Right cardiac atrium (tissue), 5 donors: ENCODE measurements around the gene FOXA3. TPM values are rescaled to one million over a fixed set of nuclear protein-coding genes. Genes with fewer than 3 reads are reported as not detected.

Source experiments
- ATAC-seq, 2 donors: fragments of 200-7000 bp; cut with Tn5 transposase; one replicate each; pipeline versions ENCODE4 v1.8.0 to v1.9.1; 2020; ENCODE audit warnings: moderate library complexity in 2 of 2, mild to moderate bottlenecking in 1 of 2
- DNase-seq, 3 donors: peaks; one replicate each; pipeline ENCODE4 v3.0.0-alpha.2; 2020
- H3K27ac ChIP-seq: one replicate; pipeline ENCODE4 v1.5.1; 2013; ENCODE audit warnings: mild to moderate bottlenecking, low read length, control low read depth, moderate library complexity
- H3K27me3 ChIP-seq: one replicate; pipeline ENCODE4 v1.6.1; 2013; ENCODE audit not compliant: control insufficient read depth, insufficient read depth
- H3K4me1 ChIP-seq: one replicate; pipeline ENCODE4 v1.6.1; 2013; ENCODE audit warnings: low read length; ENCODE audit not compliant: control insufficient read depth, insufficient read depth
- H3K4me3 ChIP-seq: one replicate; pipeline ENCODE4 v1.5.1; 2013; ENCODE audit warnings: low read length, control low read depth
- H3K9me3 ChIP-seq: one replicate; pipeline ENCODE4 v1.6.1; 2013; ENCODE audit warnings: low read length; ENCODE audit not compliant: control insufficient read depth
- WGBS: extraction: QIAGEN DNeasy Blood & Tissue Kit; methylation state at CpG from one replicate; pipeline ENCODE4 v1.1.7; 2013; 5-methylcytosine and 5-hydroxymethylcytosine counted together
- intact Hi-C, 4 donors: fragments of 100-400 bp; cut with DNase I; formaldehyde crosslinking; loops; one replicate each; pipeline versions ENCODE4 v1.11.0 to v1.14.0; 2022 to 2023
- polyA plus RNA-seq: library from polyadenylated mRNA; stranded (reverse); fragments of 200-250 nt; gene quantifications from one replicate; pipeline ENCODE4 v1.2.3, GENCODE V29; 2013
- total RNA-seq, 4 donors: library from RNA; stranded (reverse); fragmentation: NEBNext Ultra II Directional; extraction: Animal tissue kit (Norgen Biotek cat#: 25700); gene quantifications; one replicate each; pipeline ENCODE4 v1.2.1, GENCODE V29; 2021
- donor health status: healthy with polysubstance abuse.
- donor health status: DM: no; HTN: yes; CAD: no.
- donor health status: DM: no; HTN: no; CAD: no.
- donor health status: DM: no; HTN: yes; CAD: no; lungs with severe emphysema.
- donor health status: DM: yes; HTN: yes; CAD: no.

FOXA3 gene
- total and polyA plus RNA-seq, 5 donors = not detected

- ATAC-seq = no peak
- WGBS = 97% methylated on average over 7 of the region's 7 CpGs
- no peaks in the 10 kb centered on the region for H3K27me3 ChIP-seq
Measured at GRCh38 chr19:45899253-45899652, 35.1 kb downstream of the FOXA3 start.

GRCh38 chr19:45899919-45900589, 35.9 kb downstream of the FOXA3 start:
- Histone ChIP-seq H3K27ac (no peak overlapping the region), H3K4me3 (no peak overlapping the region), H3K27me3 (no peaks in the 10 kb centered on the region), H3K4me1 (peaks cover 4% of the 10 kb centered on the region), H3K9me3 (no peaks in the 10 kb centered on the region)
- intact Hi-C loops = loop anchor here in 1 of 4 donors (10.0 kb wide), 1 partner anchor 95 kb away; the partner anchor contains the start of gene CCDC61
- WGBS = 94% methylated on average over 4 of the region's 4 CpGs
- ATAC-seq (no peak), DNase-seq (peak in 2 of 3 donors; percentile 3 to 20)

More at GRCh38 chr19:45899253-45899652, 35.1 kb downstream of the FOXA3 start:
- peak in 2 of 3 donors; percentile 11 to 22 for DNase-seq
- intact Hi-C loops = no loop called here
- peaks cover 4% of the 10 kb centered on the region for H3K4me1 ChIP-seq
- H3K27ac ChIP-seq = no peak overlapping the region
- H3K4me3 ChIP-seq = no peak overlapping the region
- no peaks in the 10 kb centered on the region for H3K9me3 ChIP-seq

GRCh38 chr19:45900738-45901431, 36.8 kb downstream of the FOXA3 start:
- Histone ChIP-seq H3K4me3 (peak overlapping the region; percentile 91), H3K27ac (no peak overlapping the region), H3K9me3 (no peaks in the 10 kb centered on the region), H3K4me1 (peaks cover 4% of the 10 kb centered on the region), H3K27me3 (no peaks in the 10 kb centered on the region)
- WGBS = 60% methylated on average over 22 of the region's 22 CpGs
- no peak for ATAC-seq
- peak in 2 of 3 donors; percentile 6 to 21 for DNase-seq
- intact Hi-C loops = loop anchor here in 1 of 4 donors (10.0 kb wide), 1 partner anchor 94 kb away; the partner anchor contains the start of gene CCDC61

- WGBS = 10% methylated on average over 69 of the region's 69 CpGs
- H3K4me3 ChIP-seq = peak overlapping the region; percentile 91
- H3K9me3 ChIP-seq = no peaks in the 10 kb centered on the region
- ATAC-seq (no peak), DNase-seq (peak; percentile 59 to 80 (median 80))
- H3K27ac ChIP-seq = no peak overlapping the region
- peaks cover 4% of the 10 kb centered on the region for H3K4me1 ChIP-seq
- H3K27me3 ChIP-seq = no peaks in the 10 kb centered on the region
- intact Hi-C loops = loop anchor here in 1 of 4 donors (10.0 kb wide), 1 partner anchor 93 kb away; the partner anchor contains the start of gene CCDC61
Measured at GRCh38 chr19:45901432-45901911, 37.3 kb downstream of the FOXA3 start.

- intact Hi-C loops = loop anchor here in 1 of 4 donors (10.0 kb wide), 1 partner anchor 93 kb away; the partner anchor contains the start of gene CCDC61
- H3K27ac ChIP-seq = peak within 1 kb of the TSS; percentile 68
- H3K4me3 ChIP-seq = peak within 1 kb of the TSS; percentile 91
- ATAC-seq (no peak), DNase-seq (peak in 2 of 3 donors; percentile 62 to 64)
- peaks cover 4% of the 10 kb centered on the region for H3K4me1 ChIP-seq
- no peaks in the 10 kb centered on the region for H3K9me3 ChIP-seq
- under 1% methylated on average over 40 of the region's 47 CpGs for WGBS
- no peaks in the 10 kb centered on the region for H3K27me3 ChIP-seq
Measured at GRCh38 chr19:45901912-45902650, 38.0 kb downstream of the FOXA3 start, which contains the start of gene MYPOP. TSS of gene MYPOP (minus strand) at chr19:45902613. CDS start at chr19:45901773, 840 bp downstream.

GRCh38 chr19:45902651-45903625, 38.8 kb downstream of the FOXA3 start:
- intact Hi-C loops = loop anchor here in 1 of 4 donors (10.0 kb wide), 1 partner anchor 92 kb away; the partner anchor contains the start of gene CCDC61
- Histone ChIP-seq H3K27ac (peak overlapping the region; percentile 48), H3K4me3 (peak overlapping the region; percentile 91)

GRCh38 chr19:45905011-45905410, 40.9 kb downstream of the FOXA3 start:
- WGBS = 77% methylated on average over 10 of the region's 10 CpGs
- H3K27ac ChIP-seq = no peak overlapping the region
- ATAC-seq = no peak
- peak in 2 of 3 donors; percentile 10 to 14 for DNase-seq
- H3K4me1 ChIP-seq = peaks cover 4% of the 10 kb centered on the region
- no peaks in the 10 kb centered on the region for H3K27me3 ChIP-seq
- no peaks in the 10 kb centered on the region for H3K9me3 ChIP-seq
- intact Hi-C loops = loop anchor here in 1 of 4 donors (10.0 kb wide), 1 partner anchor 90 kb away; the partner anchor contains the start of gene CCDC61
- H3K4me3 ChIP-seq = no peak overlapping the region

More at GRCh38 chr19:45902651-45903625, 38.8 kb downstream of the FOXA3 start:
- no peaks in the 10 kb centered on the region for H3K9me3 ChIP-seq
- H3K27me3 ChIP-seq = no peaks in the 10 kb centered on the region
- H3K4me1 ChIP-seq = peaks cover 4% of the 10 kb centered on the region
- peak; percentile 99 to 100 (median 99) for DNase-seq
- 1% methylated on average over 72 of the region's 73 CpGs for WGBS
- peak; percentile 96 to 97 for ATAC-seq

GRCh38 chr19:45906221-45906620, 42.1 kb downstream of the FOXA3 start:
- 92% methylated on average over 3 of the region's 3 CpGs for WGBS
- ATAC-seq = no peak
- intact Hi-C loops = loop anchor here in 1 of 4 donors (10.0 kb wide), 1 partner anchor 89 kb away; the partner anchor contains the start of gene CCDC61
- H3K27ac ChIP-seq = no peak overlapping the region
- H3K9me3 ChIP-seq = no peaks in the 10 kb centered on the region
- peak in 2 of 3 donors; percentile 8 to 40 for DNase-seq
- H3K4me3 ChIP-seq = no peak overlapping the region
- H3K4me1 ChIP-seq = no peaks in the 10 kb centered on the region
- H3K27me3 ChIP-seq = no peaks in the 10 kb centered on the region

GRCh38 chr19:45908956-45909355, 44.8 kb downstream of the FOXA3 start:
- Histone ChIP-seq H3K4me3 (no peak overlapping the region), H3K4me1 (no peaks in the 10 kb centered on the region), H3K27me3 (no peaks in the 10 kb centered on the region), H3K27ac (no peak overlapping the region), H3K9me3 (no peaks in the 10 kb centered on the region)
- intact Hi-C loops = loop anchor here in 1 of 4 donors (10.0 kb wide), 1 partner anchor 86 kb away; the partner anchor contains the start of gene CCDC61
- DNase-seq = peak in 1 of 3 donors; percentile 16
- ATAC-seq = no peak
- 72% methylated on average over 5 of the region's 5 CpGs for WGBS
